Osteoblast (primary cell): ENCODE measurements around the gene DMD. TPM values are rescaled to one million over a fixed set of nuclear protein-coding genes. Genes with fewer than 3 reads are reported as not detected.

Experiments
- DNase-seq: peaks from one replicate; pipeline ENCODE4 v3.0.0; 2011; ENCODE audit warnings: low spot score, mixed read lengths; ENCODE audit not compliant: insufficient read length; ENCODE audit errors: missing footprints
- H2AFZ ChIP-seq: 2 replicates; pipeline ENCODE4 v1.6.0; 2011; ENCODE audit warnings: mild to moderate bottlenecking, low read length
- H3K27ac ChIP-seq: 2 replicates; pipeline ENCODE4 v1.5.1; 2011; ENCODE audit warnings: mild to moderate bottlenecking, low read depth, low read length, moderate library complexity
- H3K27me3 ChIP-seq: 2 replicates; pipeline ENCODE4 v1.6.0; 2012; ENCODE audit warnings: mild to moderate bottlenecking, control low read depth, inconsistent platforms, low read length, moderate library complexity; ENCODE audit not compliant: insufficient read depth
- H3K36me3 ChIP-seq: 2 replicates; pipeline ENCODE4 v1.5.1; 2011; ENCODE audit warnings: mild to moderate bottlenecking, low read length, control low read depth, moderate library complexity; ENCODE audit not compliant: insufficient read depth
- H3K4me1 ChIP-seq: 2 replicates; pipeline ENCODE4 v1.5.1; 2011; ENCODE audit warnings: mild to moderate bottlenecking, low read length, control low read depth, moderate library complexity; ENCODE audit not compliant: insufficient read depth
- H3K4me2 ChIP-seq: 2 replicates; pipeline ENCODE4 v1.6.0; 2011; ENCODE audit warnings: mild to moderate bottlenecking, low read length; ENCODE audit not compliant: insufficient read depth
- H3K4me3 ChIP-seq: fragments of 200-600 bp; sonication (generic); 3 replicates; pipeline ENCODE4 v1.5.1; 2012; ENCODE audit warnings: mild to moderate bottlenecking, low read length, inconsistent platforms; ENCODE audit not compliant: insufficient read depth
- H3K79me2 ChIP-seq: 2 replicates; pipeline ENCODE4 v1.6.0; 2012; ENCODE audit warnings: mild to moderate bottlenecking, low read length, control low read depth, inconsistent platforms; ENCODE audit not compliant: insufficient read depth
- H3K9me3 ChIP-seq: 2 replicates; pipeline ENCODE4 v1.5.1; 2011; ENCODE audit warnings: low read depth, low read length, control low read depth
- H4K20me1 ChIP-seq: 2 replicates; pipeline ENCODE4 v1.6.0; 2012; ENCODE audit warnings: mild to moderate bottlenecking, low read length, control low read depth; ENCODE audit not compliant: insufficient read depth
- CTCF ChIP-seq: IDR thresholded peaks from 2 replicates; pipeline ENCODE4 v1.5.1; 2011; ENCODE audit warnings: mild to moderate bottlenecking, low read depth, low read length, moderate library complexity; ENCODE audit errors: extremely low read depth
- total RNA-seq: library from RNA; depleted of rRNA; stranded (reverse); fragments of >200 nt; gene quantifications from 2 replicates; pipeline ENCODE4 v1.2.3, GENCODE V29; 2012

DMD gene
- total RNA-seq, 1 donor: 12.7 TPM

GRCh38 chrX:32582729-32583128 is 628.6 kb downstream of the DMD start:
- H3K27me3 ChIP-seq: no peaks in the 10 kb centered on the region
- H2AFZ ChIP-seq: no peak overlapping the region
- no peak for DNase-seq
- H3K4me2 ChIP-seq: no peak overlapping the region
- H3K4me3 ChIP-seq: no peak overlapping the region
- no peaks in the 10 kb centered on the region for H3K4me1 ChIP-seq
- no peaks in the 10 kb centered on the region for H3K9me3 ChIP-seq
- H3K27ac ChIP-seq: no peak overlapping the region
- no peaks in the 10 kb centered on the region for H3K79me2 ChIP-seq
- no peaks in the 10 kb centered on the region for H3K36me3 ChIP-seq
- no peaks in the 10 kb centered on the region for H4K20me1 ChIP-seq
- TF ChIP-seq CTCF: no peak

- no peak for DNase-seq
- no peak overlapping the region for H3K27ac ChIP-seq
- no peak overlapping the region for H3K4me2 ChIP-seq
- H3K27me3 ChIP-seq: no peaks in the 10 kb centered on the region
- H3K4me3 ChIP-seq: no peak overlapping the region
- H3K36me3 ChIP-seq: no peaks in the 10 kb centered on the region
- H4K20me1 ChIP-seq: no peaks in the 10 kb centered on the region
- no peaks in the 10 kb centered on the region for H3K4me1 ChIP-seq
- no peaks in the 10 kb centered on the region for H3K79me2 ChIP-seq
- no peaks in the 10 kb centered on the region for H3K9me3 ChIP-seq
- no peak overlapping the region for H2AFZ ChIP-seq
- no peak for TF ChIP-seq CTCF
Measured at GRCh38 chrX:32576885-32577284, 634.5 kb downstream of the DMD start.

GRCh38 chrX:32572644-32573043 is 638.7 kb downstream of the DMD start:
- Histone ChIP-seq H3K27me3 (no peaks in the 10 kb centered on the region), H4K20me1 (no peaks in the 10 kb centered on the region), H3K4me3 (no peak overlapping the region), H3K4me2 (no peak overlapping the region), H3K4me1 (no peaks in the 10 kb centered on the region), H3K27ac (no peak overlapping the region), H3K36me3 (no peaks in the 10 kb centered on the region), H3K9me3 (no peaks in the 10 kb centered on the region), H2AFZ (no peak overlapping the region), H3K79me2 (no peaks in the 10 kb centered on the region)
- no peak for DNase-seq
- no peak for TF ChIP-seq CTCF

- H3K4me3 ChIP-seq: no peak overlapping the region
- H3K36me3 ChIP-seq: no peaks in the 10 kb centered on the region
- no peak for DNase-seq
- no peak overlapping the region for H3K4me2 ChIP-seq
- H4K20me1 ChIP-seq: no peaks in the 10 kb centered on the region
- H3K27me3 ChIP-seq: no peaks in the 10 kb centered on the region
- no peaks in the 10 kb centered on the region for H3K9me3 ChIP-seq
- H3K27ac ChIP-seq: no peak overlapping the region
- no peaks in the 10 kb centered on the region for H3K4me1 ChIP-seq
- TF ChIP-seq CTCF: no peak
- H3K79me2 ChIP-seq: no peaks in the 10 kb centered on the region
- no peak overlapping the region for H2AFZ ChIP-seq
Measured at GRCh38 chrX:32571579-32571978, 639.8 kb downstream of the DMD start.
